Uterus (tissue), 4 donors: ENCODE results near the gene CEP55. TPM values are rescaled to one million over a fixed set of nuclear protein-coding genes. Genes with fewer than 3 reads are reported as not detected.
"Not testable (repeated sequence)": the region's sequence is repeated elsewhere in the genome, so short reads cannot be mapped to it uniquely, and the experiment has no call there.

Experiments used
- DNase-seq, 2 donors: peaks; one replicate each; pipeline ENCODE4 v3.0.0-alpha.2; 2019 to 2020
- H3K27ac ChIP-seq, 2 donors: fragments of 200-600 bp; sonication (generic); 1 replicate in 1 of 2; 2 replicates in 1 of 2; pipeline ENCODE4 v1.5.1; 2016 to 2018
- H3K27me3 ChIP-seq, 2 donors: fragments of 200-600 bp; sonication (generic); one replicate each; pipeline ENCODE4 v1.5.1; 2018 to 2019; ENCODE audit warnings: control low read depth in 1 of 2
- H3K36me3 ChIP-seq, 2 donors: fragments of 200-600 bp; sonication (generic); one replicate each; pipeline ENCODE4 v1.5.1; 2019; ENCODE audit warnings: control low read depth in 1 of 2
- H3K4me1 ChIP-seq, 2 donors: fragments of 200-600 bp; sonication (generic); one replicate each; pipeline ENCODE4 v1.5.1; 2018 to 2019; ENCODE audit warnings: control low read depth in 1 of 2
- H3K4me3 ChIP-seq, 2 donors: fragments of 200-600 bp; sonication (generic); 1 replicate in 1 of 2; 2 replicates in 1 of 2; pipeline ENCODE4 v1.5.1; 2018 to 2019; ENCODE audit warnings: mild to moderate bottlenecking in 1 of 2
- H3K9me3 ChIP-seq, 2 donors: fragments of 200-600 bp; sonication (generic); one replicate each; pipeline ENCODE4 v1.5.1; 2019; ENCODE audit warnings: control low read depth in 1 of 2
- CTCF ChIP-seq, 4 experiments: fragments of 200-600 bp in 2 of 4; fragments of 450-650 bp in 2 of 4; sonication (generic) in 2 of 4; IDR thresholded peaks; one replicate each; pipeline ENCODE4 v1.5.1; 2016 to 2019; ENCODE audit warnings: antibody characterized with exemption in 4 of 4, mild to moderate bottlenecking in 2 of 4, moderate library complexity in 1 of 4
- POLR2A ChIP-seq, 2 donors: fragments of 450-650 bp; IDR thresholded peaks; one replicate each; pipeline ENCODE4 v1.6.1; 2016; ENCODE audit warnings: antibody characterized with exemption in 2 of 2, mild to moderate bottlenecking in 1 of 2, moderate library complexity in 1 of 2
- intact Hi-C: fragments of 100-400 bp; cut with DNase I; formaldehyde crosslinking; loops from one replicate; pipeline ENCODE4 v1.15.1; 2023; ENCODE audit warnings: low total_unique reads
- total RNA-seq, 4 donors: library from RNA; depleted of rRNA in 3 of 4; stranded (reverse); fragments of >200 nt in 3 of 4; gene quantifications; one replicate each; pipeline versions ENCODE4 v1.1.0 to v1.2.4, GENCODE V29; 2014 to 2023
- donor health status: DM: yes; HTN: yes; CAD: no.

Gene CEP55
- total RNA-seq, 4 donors from 2014 or later, result under 0.01 to 13.8 TPM; not detected in 2

GRCh38 chr10:93516006-93516380 lies 19.6 kb downstream of the CEP55 start:
- intact Hi-C loops, result no loop called here
- no peaks in the 10 kb centered on the region for H3K9me3 ChIP-seq
- H3K36me3 ChIP-seq, result no peaks in the 10 kb centered on the region
- no peak for TF ChIP-seq CTCF (IDR thresholded peaks at IDR 0.05)
- TF ChIP-seq POLR2A (IDR thresholded peaks at IDR 0.05), result no peak
- no peak overlapping the region for H3K27ac ChIP-seq
- no peaks in the 10 kb centered on the region for H3K4me1 ChIP-seq
- H3K27me3 ChIP-seq, result no peaks in the 10 kb centered on the region
- DNase-seq, result no peak
- H3K4me3 ChIP-seq, result no peak overlapping the region

DNA sequence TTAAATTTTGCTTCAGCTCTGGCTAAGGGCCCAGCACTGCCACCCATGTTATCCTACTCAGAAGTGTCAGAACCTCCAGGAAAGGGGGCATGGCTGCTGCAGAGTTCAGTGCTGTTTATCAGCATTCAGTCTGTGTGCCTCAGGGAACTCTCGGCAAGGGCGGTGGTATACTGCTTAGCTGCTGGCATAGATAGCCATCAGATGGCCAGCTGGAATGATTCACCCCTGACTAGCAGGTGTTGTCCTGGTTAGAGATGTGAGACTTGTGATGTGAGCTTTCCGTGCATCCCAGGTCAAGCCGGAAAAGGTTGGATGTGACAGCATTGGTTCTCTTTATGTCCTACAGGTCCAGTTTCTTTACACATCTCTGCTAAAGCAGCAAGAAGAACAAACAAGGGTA lies 22.1 kb downstream of the CEP55 start:
- DNase-seq, result no peak
- Histone ChIP-seq H3K4me1 (no peaks in the 10 kb centered on the region), H3K27me3 (no peaks in the 10 kb centered on the region), H3K9me3 (no peaks in the 10 kb centered on the region), H3K4me3 (no peak overlapping the region), H3K27ac (no peak overlapping the region), H3K36me3 (no peaks in the 10 kb centered on the region)
- TF ChIP-seq POLR2A (IDR thresholded peaks at IDR 0.05) (no peak), CTCF (IDR thresholded peaks at IDR 0.05) (no peak)
- intact Hi-C loops, result no loop called here

- no peaks in the 10 kb centered on the region for H3K9me3 ChIP-seq
- no peaks in the 10 kb centered on the region for H3K27me3 ChIP-seq
- no peak overlapping the region for H3K4me3 ChIP-seq
- intact Hi-C loops, result no loop called here
- TF ChIP-seq CTCF (IDR thresholded peaks at IDR 0.05) (no peak), POLR2A (IDR thresholded peaks at IDR 0.05) (no peak)
- H3K27ac ChIP-seq, result no peak overlapping the region
- DNase-seq, result no peak
- H3K36me3 ChIP-seq, result no peaks in the 10 kb centered on the region
- no peaks in the 10 kb centered on the region for H3K4me1 ChIP-seq
These were observed 38.9 kb downstream of the CEP55 start for GRCh38 chr10:93535293-93535692.

DNA sequence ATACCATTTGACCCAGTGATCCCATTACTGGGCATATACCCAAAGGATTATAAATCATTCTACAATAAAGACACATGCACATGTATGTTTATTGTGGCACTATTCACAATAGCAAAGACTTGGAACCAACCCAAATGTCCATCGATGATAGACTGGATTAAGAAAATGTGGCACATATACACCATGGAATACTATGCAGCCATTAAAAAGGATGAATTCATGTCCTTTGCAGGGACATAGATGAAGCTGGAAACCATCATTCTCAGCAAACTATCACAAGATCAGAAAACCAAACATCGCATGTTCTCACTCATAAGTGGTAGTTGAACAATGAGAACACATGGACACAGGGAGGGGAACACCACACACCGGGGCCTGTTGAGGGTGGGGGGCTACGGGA lies 44.5 kb downstream of the CEP55 start:
- H3K27me3 ChIP-seq, H3K27ac ChIP-seq, H3K36me3 ChIP-seq, H3K9me3 ChIP-seq, H3K4me3 ChIP-seq, H3K4me1 ChIP-seq, DNase-seq, intact Hi-C loops: not testable (repeated sequence)

DNA sequence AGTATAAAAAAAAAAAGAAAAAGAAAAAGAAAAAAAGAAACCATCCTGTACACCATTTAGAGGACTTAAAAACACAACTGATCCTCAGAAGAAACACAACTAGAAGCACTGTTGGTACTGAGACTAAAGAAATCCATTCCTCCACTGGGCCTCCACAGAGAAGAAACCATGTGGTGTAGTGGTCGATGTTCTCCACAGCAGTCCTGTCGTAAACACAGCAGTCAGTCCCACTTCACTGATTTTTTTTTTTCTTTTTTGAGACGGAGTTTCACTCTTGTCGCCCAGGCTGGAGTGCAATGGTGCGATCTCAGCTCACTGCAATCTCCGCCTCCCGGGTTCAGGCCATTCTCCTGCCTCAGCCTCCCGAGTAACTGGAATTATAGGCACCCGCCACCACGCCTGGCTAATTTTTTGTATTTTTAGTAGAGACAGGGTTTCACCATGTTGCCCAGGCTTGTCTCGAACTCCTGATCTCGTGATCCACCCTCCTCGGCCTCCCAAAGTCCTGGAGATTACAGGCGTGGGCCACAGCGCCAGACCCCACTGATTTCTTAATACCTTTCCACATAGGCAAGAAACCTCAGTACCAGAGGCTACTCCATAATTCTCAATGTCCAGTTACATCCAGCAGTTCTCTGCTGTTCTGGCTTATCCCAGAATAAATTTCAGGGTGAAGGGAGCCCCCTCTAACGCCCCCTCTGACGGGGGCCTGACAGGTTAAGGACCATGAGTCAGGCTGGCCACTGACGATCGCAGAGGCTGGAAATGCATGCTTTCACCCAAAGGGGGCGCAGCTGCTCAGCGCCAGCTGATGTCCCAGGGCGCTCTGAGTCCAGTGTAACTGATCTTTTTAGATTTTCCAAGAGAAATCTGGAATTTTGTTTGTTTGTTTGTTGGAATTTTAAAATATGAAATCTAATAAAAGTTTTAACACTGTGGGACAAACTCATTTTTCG lies 45.3 kb downstream of the CEP55 start:
- H3K36me3 ChIP-seq, result no peaks in the 10 kb centered on the region
- TF ChIP-seq POLR2A (IDR thresholded peaks at IDR 0.05), result no peak
- peak; percentile 28 to 58 (median 48) for TF ChIP-seq CTCF (IDR thresholded peaks at IDR 0.05)
- DNase-seq, result peak in 1 of 2 donors; percentile 23
- no peaks in the 10 kb centered on the region for H3K4me1 ChIP-seq
- no peaks in the 10 kb centered on the region for H3K9me3 ChIP-seq
- H3K4me3 ChIP-seq, result no peak overlapping the region
- no peak overlapping the region for H3K27ac ChIP-seq
- intact Hi-C loops, result no loop called here
- no peaks in the 10 kb centered on the region for H3K27me3 ChIP-seq
